Mucosa of rectum (tissue), 2 donors: ENCODE results near the gene MACROD2.

Experiments
- H3K27ac ChIP-seq, 2 donors: one replicate each; pipeline ENCODE4 v1.7.0; 2013; ENCODE audit warnings: inconsistent platforms in 2 of 2, low read depth in 2 of 2, low read length in 2 of 2
- H3K27me3 ChIP-seq, 2 donors: one replicate each; pipeline ENCODE4 v1.7.0; 2013; ENCODE audit warnings: low read length in 2 of 2; ENCODE audit not compliant: control insufficient read depth in 2 of 2, insufficient read depth in 2 of 2
- H3K36me3 ChIP-seq, 2 donors: one replicate each; pipeline ENCODE4 v1.7.0; 2013; ENCODE audit warnings: low read length in 2 of 2; ENCODE audit not compliant: control insufficient read depth in 2 of 2, insufficient read depth in 2 of 2
- H3K4me1 ChIP-seq, 2 donors: one replicate each; pipeline ENCODE4 v1.7.0; 2013; ENCODE audit warnings: low read length in 2 of 2, mild to moderate bottlenecking in 1 of 2; ENCODE audit not compliant: control insufficient read depth in 2 of 2, insufficient read depth in 2 of 2
- H3K4me3 ChIP-seq, 2 donors: one replicate each; pipeline ENCODE4 v1.7.0; 2013; ENCODE audit warnings: low read length in 2 of 2
- H3K9ac ChIP-seq, 2 donors: one replicate each; pipeline ENCODE4 v1.7.0; 2013; ENCODE audit warnings: low read length in 2 of 2, low read depth in 1 of 2, mild to moderate bottlenecking in 1 of 2
- H3K9me3 ChIP-seq, 2 donors: one replicate each; pipeline ENCODE4 v1.7.0; 2013; ENCODE audit warnings: low read length in 2 of 2; ENCODE audit not compliant: control insufficient read depth in 2 of 2
- donor health status: healthy.
- donor health status: Normal muscosa, but diverticular disease.

Gene MACROD2

DNA sequence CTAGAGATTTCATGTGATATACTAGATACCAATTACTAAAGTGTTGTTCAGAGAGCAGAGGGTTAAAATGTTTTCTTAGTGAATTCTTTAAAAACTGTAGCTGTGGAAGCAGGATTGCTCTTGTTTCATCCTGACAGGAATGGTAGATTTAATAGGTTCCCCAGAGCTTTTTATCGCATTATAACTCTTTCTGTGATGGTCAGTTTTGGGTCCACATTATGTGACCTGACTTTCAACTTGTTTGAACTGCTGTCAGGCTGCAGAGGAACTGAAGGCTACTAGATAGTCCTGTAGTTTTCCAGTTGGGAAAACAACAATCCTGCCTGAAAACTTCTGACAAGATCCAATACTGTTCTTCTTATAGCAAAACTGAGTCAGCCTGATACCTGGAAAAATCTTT is 671.4 kb downstream of the MACROD2 start:
- Histone ChIP-seq H3K4me1 (no peaks in the 10 kb centered on the region), H3K9ac (no peak overlapping the region), H3K27ac (no peak overlapping the region), H3K27me3 (no peaks in the 10 kb centered on the region), H3K9me3 (no peaks in the 10 kb centered on the region), H3K36me3 (no peaks in the 10 kb centered on the region), H3K4me3 (no peak overlapping the region)

DNA sequence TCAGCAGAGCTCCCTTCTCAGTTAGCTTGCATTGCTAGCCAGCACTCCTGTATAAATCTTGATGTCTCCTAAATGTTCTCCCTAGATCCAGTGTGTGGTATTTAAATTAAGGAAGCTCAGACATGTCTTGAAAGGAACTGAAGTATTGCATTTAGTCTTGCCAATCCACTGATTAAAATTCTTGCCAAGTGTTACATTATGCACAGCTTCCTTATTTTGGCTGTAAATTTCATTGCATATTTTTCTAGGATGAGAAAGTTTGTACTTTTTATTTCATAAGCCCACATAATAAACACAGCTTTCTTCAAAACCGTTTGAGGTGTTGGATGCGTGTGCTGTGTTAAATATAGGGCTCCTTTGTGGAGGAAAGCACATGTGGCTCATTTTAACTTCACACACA is 671.9 kb downstream of the MACROD2 start:
- Histone ChIP-seq H3K27me3 (no peaks in the 10 kb centered on the region), H3K4me3 (no peak overlapping the region), H3K4me1 (no peaks in the 10 kb centered on the region), H3K36me3 (no peaks in the 10 kb centered on the region), H3K9me3 (no peaks in the 10 kb centered on the region), H3K9ac (no peak overlapping the region), H3K27ac (no peak overlapping the region)

DNA sequence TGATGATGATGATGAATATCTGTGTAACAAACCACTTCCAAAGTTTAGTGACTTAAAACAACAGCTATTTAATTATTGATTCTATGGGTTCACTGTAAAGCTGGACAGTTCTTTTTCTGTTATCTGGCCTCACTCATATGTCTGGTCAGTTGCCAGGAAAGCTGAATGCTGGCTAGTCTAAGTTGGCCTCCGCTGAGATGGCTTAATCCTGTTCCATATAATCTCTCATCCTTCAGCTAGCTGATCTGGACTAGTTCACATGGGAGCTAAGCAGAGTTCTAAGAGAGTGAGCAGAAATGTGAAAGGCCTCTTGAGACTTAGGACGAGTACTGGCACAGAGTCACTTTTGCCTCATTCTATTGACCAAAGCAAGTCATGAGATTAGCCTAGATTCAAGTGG is 676.8 kb downstream of the MACROD2 start:
- Histone ChIP-seq H3K9me3 (no peaks in the 10 kb centered on the region), H3K4me3 (no peak overlapping the region), H3K36me3 (no peaks in the 10 kb centered on the region), H3K27ac (no peak overlapping the region), H3K27me3 (no peaks in the 10 kb centered on the region), H3K4me1 (no peaks in the 10 kb centered on the region), H3K9ac (no peak overlapping the region)

DNA sequence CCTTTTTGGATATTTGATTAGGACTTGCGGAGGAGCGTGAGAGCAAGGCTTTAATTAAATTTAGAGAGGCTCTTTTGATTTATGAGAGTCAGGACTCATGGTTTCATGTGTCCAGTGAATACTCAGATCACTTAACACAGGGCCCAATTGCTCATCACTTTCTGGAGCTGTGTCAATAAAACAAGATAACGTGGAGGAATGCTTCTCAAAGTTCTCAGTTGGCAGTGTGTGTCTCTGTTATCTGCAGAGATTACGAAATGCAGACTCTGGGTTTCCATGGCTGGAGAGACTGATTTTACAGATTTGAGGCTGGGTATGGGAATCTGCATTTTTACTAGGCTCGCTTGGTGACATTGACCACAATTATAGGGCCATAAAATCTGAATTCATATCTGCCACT is 677.8 kb downstream of the MACROD2 start:
- Histone ChIP-seq H3K36me3 (no peaks in the 10 kb centered on the region), H3K4me1 (no peaks in the 10 kb centered on the region), H3K9me3 (no peaks in the 10 kb centered on the region), H3K4me3 (no peak overlapping the region), H3K9ac (no peak overlapping the region), H3K27ac (no peak overlapping the region), H3K27me3 (no peaks in the 10 kb centered on the region)

DNA sequence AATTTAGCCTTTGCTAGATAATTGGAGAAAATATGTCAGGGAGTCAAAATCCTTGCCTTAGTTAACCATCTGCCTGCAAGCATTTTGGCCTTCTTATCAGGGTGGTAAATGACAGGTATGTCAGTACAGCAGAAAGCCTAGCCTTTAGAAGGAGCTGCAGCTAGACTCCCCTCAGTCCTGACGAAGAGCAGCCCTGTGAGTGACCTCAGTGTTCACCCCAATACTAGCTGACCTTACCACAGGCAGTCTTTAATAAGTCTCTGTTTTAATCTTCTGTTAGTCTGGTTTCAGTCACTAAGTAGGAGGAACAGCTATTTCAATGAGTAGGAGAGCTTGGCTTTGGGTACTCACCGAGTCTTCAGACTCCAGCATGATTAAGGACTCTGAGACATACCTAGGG is 682.1 kb downstream of the MACROD2 start:
- Histone ChIP-seq H3K27me3 (no peaks in the 10 kb centered on the region), H3K36me3 (no peaks in the 10 kb centered on the region), H3K9me3 (no peaks in the 10 kb centered on the region), H3K9ac (no peak overlapping the region), H3K4me1 (no peaks in the 10 kb centered on the region), H3K27ac (no peak overlapping the region), H3K4me3 (no peak overlapping the region)

DNA sequence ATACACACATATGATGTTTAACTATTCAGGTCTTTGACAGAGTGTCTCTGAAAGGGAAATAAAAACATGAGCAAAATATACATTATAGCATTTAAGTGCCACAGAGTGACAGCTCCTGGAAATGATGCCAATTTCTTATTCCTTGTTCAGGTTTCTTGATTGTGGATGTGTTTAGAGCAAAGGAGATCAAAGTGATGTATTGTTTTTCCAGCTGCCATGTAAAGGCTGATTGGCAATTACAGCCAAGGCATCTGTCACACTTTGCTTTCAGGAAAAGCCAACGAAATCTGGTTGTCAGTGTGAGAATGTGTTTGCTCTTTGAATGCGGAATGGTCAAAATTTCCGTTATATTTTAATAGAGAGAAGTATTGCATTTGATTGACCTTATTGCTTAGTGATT is 689.9 kb downstream of the MACROD2 start:
- Histone ChIP-seq H3K27me3 (no peaks in the 10 kb centered on the region), H3K4me1 (no peaks in the 10 kb centered on the region), H3K4me3 (no peak overlapping the region), H3K27ac (no peak overlapping the region), H3K36me3 (no peaks in the 10 kb centered on the region), H3K9ac (no peak overlapping the region), H3K9me3 (no peaks in the 10 kb centered on the region)

DNA sequence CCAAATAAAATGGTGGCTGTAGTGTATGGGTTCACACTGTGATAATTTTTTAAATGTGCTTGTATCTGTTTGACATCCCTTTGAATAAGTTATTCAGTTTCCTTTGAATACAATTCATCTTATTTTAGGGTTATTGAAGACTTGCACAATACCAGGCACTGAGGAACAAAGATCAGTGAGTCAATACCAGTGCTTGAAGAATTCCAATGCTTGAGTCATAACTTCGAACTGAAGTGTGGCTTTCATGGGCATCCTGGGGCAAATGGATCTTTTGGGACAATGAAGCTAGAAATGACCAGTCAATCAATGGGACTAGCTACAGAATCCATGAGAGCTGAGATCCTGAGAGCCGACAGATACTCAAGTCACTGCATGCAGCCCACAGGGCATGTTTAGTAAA is 692.0 kb downstream of the MACROD2 start:
- Histone ChIP-seq H3K27me3 (no peaks in the 10 kb centered on the region), H3K4me1 (no peaks in the 10 kb centered on the region), H3K27ac (no peak overlapping the region), H3K9me3 (no peaks in the 10 kb centered on the region), H3K36me3 (no peaks in the 10 kb centered on the region), H3K4me3 (no peak overlapping the region), H3K9ac (no peak overlapping the region)

DNA sequence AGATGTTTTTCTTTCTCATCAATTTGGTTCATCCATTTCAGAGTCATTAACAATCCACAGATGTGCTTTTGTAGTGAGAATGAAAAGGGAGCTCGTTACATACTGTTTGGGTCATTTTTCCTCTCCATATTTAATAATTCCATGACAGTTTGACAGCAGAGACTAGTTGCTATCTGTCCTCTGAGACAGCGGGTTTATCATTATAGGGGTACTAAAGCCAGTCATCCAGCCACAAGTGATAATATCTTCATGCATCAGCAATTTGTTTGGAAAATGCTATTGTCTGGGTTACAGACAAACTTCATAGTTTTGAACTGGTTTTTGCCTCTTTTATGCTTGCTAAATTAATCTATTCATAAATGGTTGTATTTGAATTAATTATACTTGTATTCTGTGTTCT is 692.7 kb downstream of the MACROD2 start:
- H3K9me3 ChIP-seq, result no peaks in the 10 kb centered on the region

DNA sequence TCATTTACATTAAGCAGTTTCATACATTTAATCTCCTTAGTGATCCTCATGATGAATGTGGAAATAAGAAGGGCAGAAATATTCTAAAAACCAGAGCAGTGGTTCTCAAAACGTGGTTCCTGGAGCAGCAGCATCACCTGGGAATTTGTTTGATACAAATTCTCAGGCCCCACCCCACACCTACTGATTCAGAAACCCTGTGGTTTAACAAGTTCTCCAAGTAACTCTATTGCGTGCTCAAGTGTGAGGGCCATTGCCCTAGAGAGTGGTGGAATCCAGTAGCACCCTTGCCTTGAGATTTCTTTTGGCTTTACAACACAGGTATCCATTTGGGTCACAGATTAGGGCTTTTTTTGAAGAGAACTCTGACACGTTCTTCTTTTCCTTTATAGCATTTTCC is 696.7 kb downstream of the MACROD2 start:
- no peak overlapping the region for H3K4me3 ChIP-seq
- H3K9ac ChIP-seq, result no peak overlapping the region
- no peaks in the 10 kb centered on the region for H3K36me3 ChIP-seq
- no peaks in the 10 kb centered on the region for H3K9me3 ChIP-seq
- no peaks in the 10 kb centered on the region for H3K27me3 ChIP-seq
- no peaks in the 10 kb centered on the region for H3K4me1 ChIP-seq
- no peak overlapping the region for H3K27ac ChIP-seq

More for the DNA sequence above, 692.7 kb downstream of the MACROD2 start:
- Histone ChIP-seq H3K27me3 (no peaks in the 10 kb centered on the region), H3K36me3 (no peaks in the 10 kb centered on the region), H3K9ac (no peak overlapping the region), H3K27ac (no peak overlapping the region), H3K4me3 (no peak overlapping the region), H3K4me1 (no peaks in the 10 kb centered on the region)

DNA sequence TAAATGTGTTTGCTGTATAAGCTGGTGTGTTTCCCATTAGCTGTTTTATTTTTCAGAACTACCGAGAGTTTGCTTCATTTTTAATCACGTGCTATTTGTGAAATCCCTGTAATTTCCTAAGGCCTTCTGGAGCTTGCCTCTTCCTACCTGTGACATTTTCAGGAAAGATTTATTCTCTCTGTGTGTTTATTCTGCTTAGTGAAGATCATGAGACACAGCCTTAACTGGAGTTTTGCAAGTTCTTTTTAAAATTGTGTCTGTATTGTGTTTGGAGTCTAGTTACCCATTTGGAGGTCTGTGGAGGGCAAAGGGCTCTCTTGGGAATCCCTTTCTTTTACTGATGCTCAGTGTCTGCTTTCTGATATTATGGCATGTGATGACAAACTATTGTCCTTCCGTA is 701.2 kb downstream of the MACROD2 start:
- Histone ChIP-seq H3K4me3 (no peak overlapping the region), H3K9ac (no peak overlapping the region), H3K27me3 (no peaks in the 10 kb centered on the region), H3K27ac (no peak overlapping the region), H3K36me3 (no peaks in the 10 kb centered on the region), H3K9me3 (no peaks in the 10 kb centered on the region), H3K4me1 (peaks cover 11 to 13% of the 10 kb centered on the region in 2 donors)

DNA sequence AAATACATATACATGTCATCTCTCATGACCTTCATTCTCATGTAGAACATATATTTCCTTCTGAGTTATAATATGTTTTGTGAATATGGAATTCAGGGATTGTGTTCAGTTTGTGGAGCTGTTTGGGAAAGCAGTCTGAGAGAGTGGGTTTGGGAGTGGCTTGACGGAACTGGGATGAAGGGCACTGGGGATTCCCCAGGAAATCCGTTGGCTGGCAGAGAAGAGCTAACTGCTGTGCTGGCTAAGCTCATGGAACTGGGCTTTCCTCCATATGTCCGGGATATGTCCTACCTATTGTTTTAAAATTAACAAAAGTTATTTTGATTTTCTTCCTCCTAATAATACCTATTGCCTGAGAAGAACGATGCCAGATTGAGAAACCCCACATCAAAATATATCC is 701.6 kb downstream of the MACROD2 start:
- Histone ChIP-seq H3K4me1 (peaks cover 11 to 13% of the 10 kb centered on the region in 2 donors), H3K27ac (no peak overlapping the region), H3K36me3 (no peaks in the 10 kb centered on the region), H3K9me3 (no peaks in the 10 kb centered on the region), H3K9ac (no peak overlapping the region), H3K4me3 (no peak overlapping the region), H3K27me3 (no peaks in the 10 kb centered on the region)
